Measurements from ENCODE around the gene MRPS11. TPM values are rescaled to one million over a fixed set of nuclear protein-coding genes. Genes with fewer than 3 reads are reported as not detected.
A peak's percentile ranks its signal among the peaks of the same experiment; 100 is the strongest.

The MRPS11 gene
- total RNA-seq, 1 donor from 2014 or later = 58.9 TPM

DNA sequence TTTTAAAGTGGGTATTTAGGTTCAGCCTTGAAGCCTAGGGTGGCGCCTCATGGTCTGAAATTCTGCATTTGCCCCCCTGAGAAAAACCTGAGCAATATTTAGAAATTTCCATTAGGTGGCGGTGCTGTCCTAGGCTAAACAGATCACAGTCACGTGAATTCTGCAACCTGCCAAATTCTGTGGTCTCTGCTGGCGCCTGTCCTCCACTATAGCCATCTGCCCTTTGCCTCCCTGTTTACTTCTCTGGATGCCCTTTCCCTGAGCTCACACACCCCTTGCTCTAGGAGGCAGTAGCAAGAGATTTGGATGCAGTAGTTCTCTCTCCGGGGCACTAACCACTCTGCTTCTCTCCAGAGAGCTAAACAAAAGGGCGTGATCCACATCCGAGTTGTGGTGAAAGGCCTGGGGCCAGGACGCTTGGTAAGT lies 9.1 kb downstream of the MRPS11 start:
- Mint-ChIP-seq H3K9me3 (ENCODE audit: unreplicated experiment) (no peaks in the 10 kb centered on the region), H3K36me3 (ENCODE audit: unreplicated experiment) (no peaks in the 10 kb centered on the region), H3K27me3 (ENCODE audit: unreplicated experiment) (no peaks in the 10 kb centered on the region), H3K4me1 (ENCODE audit: low read depth, unreplicated experiment) (peaks cover 14% of the 10 kb centered on the region), H3K27ac (ENCODE audit: unreplicated experiment) (peak overlapping the region; percentile 80), H3K4me3 (ENCODE audit: unreplicated experiment) (no peak overlapping the region)
- DNase-seq = peak; percentile 63
- TF ChIP-seq, protein P1, sequence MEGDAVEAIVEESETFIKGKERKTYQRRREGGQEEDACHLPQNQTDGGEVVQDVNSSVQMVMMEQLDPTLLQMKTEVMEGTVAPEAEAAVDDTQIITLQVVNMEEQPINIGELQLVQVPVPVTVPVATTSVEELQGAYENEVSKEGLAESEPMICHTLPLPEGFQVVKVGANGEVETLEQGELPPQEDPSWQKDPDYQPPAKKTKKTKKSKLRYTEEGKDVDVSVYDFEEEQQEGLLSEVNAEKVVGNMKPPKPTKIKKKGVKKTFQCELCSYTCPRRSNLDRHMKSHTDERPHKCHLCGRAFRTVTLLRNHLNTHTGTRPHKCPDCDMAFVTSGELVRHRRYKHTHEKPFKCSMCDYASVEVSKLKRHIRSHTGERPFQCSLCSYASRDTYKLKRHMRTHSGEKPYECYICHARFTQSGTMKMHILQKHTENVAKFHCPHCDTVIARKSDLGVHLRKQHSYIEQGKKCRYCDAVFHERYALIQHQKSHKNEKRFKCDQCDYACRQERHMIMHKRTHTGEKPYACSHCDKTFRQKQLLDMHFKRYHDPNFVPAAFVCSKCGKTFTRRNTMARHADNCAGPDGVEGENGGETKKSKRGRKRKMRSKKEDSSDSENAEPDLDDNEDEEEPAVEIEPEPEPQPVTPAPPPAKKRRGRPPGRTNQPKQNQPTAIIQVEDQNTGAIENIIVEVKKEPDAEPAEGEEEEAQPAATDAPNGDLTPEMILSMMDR (IDR thresholded peaks at IDR 0.05; ENCODE audit: partially characterized antibody, unreplicated experiment) = peak; percentile 73

DNA sequence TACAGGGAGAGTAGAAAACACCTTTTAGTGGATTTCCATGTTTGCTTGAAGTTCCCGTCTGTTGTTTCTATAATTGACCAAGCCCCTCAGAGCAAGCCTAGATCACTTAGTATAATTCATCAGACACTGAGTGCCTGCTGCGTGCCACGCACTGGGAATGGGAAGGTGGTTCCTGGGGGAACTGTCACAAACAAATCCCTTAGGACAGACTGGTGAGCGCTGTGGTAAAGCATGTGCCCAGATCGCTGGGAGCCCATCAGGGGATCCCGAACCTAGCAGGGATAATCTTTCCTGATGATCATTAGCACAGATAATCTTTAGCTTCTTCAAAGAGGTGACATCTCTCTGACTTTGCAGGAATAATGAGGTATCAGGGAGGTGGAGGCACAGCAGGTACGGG lies 9.6 kb downstream of the MRPS11 start:
- TF ChIP-seq, protein P1 (IDR thresholded peaks at IDR 0.05; ENCODE audit: partially characterized antibody, unreplicated experiment) = no peak
- Mint-ChIP-seq H3K27ac (ENCODE audit: unreplicated experiment) (peak overlapping the region; percentile 80), H3K36me3 (ENCODE audit: unreplicated experiment) (no peaks in the 10 kb centered on the region), H3K27me3 (ENCODE audit: unreplicated experiment) (no peaks in the 10 kb centered on the region), H3K9me3 (ENCODE audit: unreplicated experiment) (no peaks in the 10 kb centered on the region), H3K4me1 (ENCODE audit: low read depth, unreplicated experiment) (peaks cover 10% of the 10 kb centered on the region), H3K4me3 (ENCODE audit: unreplicated experiment) (no peak overlapping the region)
- no peak for DNase-seq

DNA sequence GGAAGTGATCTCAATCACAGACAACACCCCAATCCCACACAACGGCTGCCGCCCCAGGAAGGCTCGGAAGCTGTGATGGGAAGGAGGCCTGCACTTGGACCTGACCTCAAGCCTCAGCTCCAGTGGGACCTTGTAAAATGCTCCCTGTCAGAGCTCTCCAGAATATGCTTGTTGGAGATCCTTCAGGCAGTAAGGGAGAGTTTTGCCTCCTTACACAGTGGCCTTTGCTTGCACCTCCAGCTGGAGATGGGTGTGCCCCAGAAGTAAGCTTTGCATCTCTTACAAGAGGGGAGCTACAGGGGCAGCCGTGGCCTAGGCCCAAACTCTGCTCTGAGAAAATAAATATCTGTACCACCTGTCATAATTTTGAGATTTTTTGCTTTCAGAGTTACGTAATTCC lies 10.4 kb downstream of the MRPS11 start:
- DNase-seq = no peak
- Mint-ChIP-seq H3K4me1 (ENCODE audit: low read depth, unreplicated experiment) (peaks cover 7% of the 10 kb centered on the region), H3K36me3 (ENCODE audit: unreplicated experiment) (no peaks in the 10 kb centered on the region), H3K4me3 (ENCODE audit: unreplicated experiment) (no peak overlapping the region), H3K27ac (ENCODE audit: unreplicated experiment) (no peak overlapping the region), H3K27me3 (ENCODE audit: unreplicated experiment) (peaks cover 2% of the 10 kb centered on the region), H3K9me3 (ENCODE audit: unreplicated experiment) (no peaks in the 10 kb centered on the region)
- TF ChIP-seq, protein P1 (IDR thresholded peaks at IDR 0.05; ENCODE audit: partially characterized antibody, unreplicated experiment) = no peak

DNA sequence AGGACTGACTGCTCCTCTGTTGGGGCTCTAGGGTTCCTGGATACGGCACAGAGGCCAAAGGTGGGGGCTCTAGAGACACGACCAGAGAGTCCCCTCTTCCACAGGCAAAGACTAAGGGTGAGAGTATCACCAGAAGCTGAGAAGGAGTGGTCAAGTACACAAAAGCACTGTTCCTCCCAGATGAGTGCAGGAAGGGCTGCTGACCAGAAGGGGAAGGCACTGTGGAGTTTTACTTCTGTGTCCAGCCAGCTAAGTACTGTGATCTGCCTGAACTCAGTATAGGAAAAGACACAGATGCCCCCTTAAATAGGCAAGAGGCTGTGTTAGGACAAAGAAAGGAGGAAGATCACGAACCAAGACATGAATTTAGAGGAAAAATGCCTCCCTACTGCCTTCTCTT lies 11.7 kb downstream of the MRPS11 start:
- no peak overlapping the region for H3K27ac Mint-ChIP-seq (ENCODE audit: unreplicated experiment)
- H3K36me3 Mint-ChIP-seq (ENCODE audit: unreplicated experiment) = no peaks in the 10 kb centered on the region
- H3K9me3 Mint-ChIP-seq (ENCODE audit: unreplicated experiment) = no peaks in the 10 kb centered on the region
- DNase-seq = no peak
- H3K4me3 Mint-ChIP-seq (ENCODE audit: unreplicated experiment) = no peak overlapping the region
- H3K4me1 Mint-ChIP-seq (ENCODE audit: low read depth, unreplicated experiment) = peaks cover 10% of the 10 kb centered on the region
- peaks cover 2% of the 10 kb centered on the region for H3K27me3 Mint-ChIP-seq (ENCODE audit: unreplicated experiment)
- TF ChIP-seq, protein P1 (IDR thresholded peaks at IDR 0.05; ENCODE audit: partially characterized antibody, unreplicated experiment) = no peak

DNA sequence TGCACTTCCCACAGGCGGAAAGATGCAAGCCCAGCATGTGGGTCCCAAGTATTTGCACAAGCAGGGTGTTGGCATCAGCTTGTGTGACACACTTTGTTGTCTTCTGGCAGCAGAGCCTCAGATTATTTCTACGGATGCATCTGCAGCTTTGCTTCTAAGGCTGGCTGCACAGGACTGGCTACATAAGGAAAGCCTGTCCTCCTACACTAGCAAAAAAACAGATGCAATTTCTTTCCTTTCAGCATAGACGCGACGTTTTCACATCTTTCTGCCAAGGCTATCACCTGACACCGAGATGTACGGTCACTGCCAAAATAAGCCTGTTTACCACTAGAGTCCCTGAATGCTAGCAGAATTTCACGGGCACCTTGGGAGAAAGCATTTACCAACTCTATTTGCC lies 13.5 kb downstream of the MRPS11 start:
- no peaks in the 10 kb centered on the region for H3K36me3 Mint-ChIP-seq (ENCODE audit: unreplicated experiment)
- H3K4me3 Mint-ChIP-seq (ENCODE audit: unreplicated experiment) = no peak overlapping the region
- H3K4me1 Mint-ChIP-seq (ENCODE audit: low read depth, unreplicated experiment) = peaks cover 12% of the 10 kb centered on the region
- DNase-seq = no peak
- H3K27ac Mint-ChIP-seq (ENCODE audit: unreplicated experiment) = no peak overlapping the region
- peaks cover 3% of the 10 kb centered on the region for H3K9me3 Mint-ChIP-seq (ENCODE audit: unreplicated experiment)
- H3K27me3 Mint-ChIP-seq (ENCODE audit: unreplicated experiment) = peaks cover 2% of the 10 kb centered on the region
- TF ChIP-seq, protein P1 (IDR thresholded peaks at IDR 0.05; ENCODE audit: partially characterized antibody, unreplicated experiment) = no peak

All from glutamatergic neuron (in vitro differentiated cells).